Measurements from ENCODE around the gene RASGEF1C.

RASGEF1C gene

DNA sequence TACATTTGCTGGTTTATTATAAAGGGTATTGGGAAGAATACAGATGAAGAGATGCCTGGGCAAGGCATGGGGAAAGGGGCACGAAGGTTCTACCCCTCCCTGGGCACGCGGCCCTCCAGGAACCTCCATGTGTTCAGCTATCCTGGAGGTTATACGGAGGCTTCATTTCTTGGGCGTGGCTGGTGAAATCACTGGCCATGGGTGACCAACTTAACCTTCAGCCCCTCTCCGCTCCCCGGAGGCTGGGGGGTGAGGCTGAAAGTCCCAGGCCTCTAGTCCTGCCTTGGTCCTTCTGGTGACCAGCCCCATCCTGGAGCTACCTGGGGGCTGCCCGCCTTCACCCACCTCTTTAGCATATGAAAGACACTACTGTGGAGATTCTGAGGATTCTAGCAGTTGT lies 120.5 kb downstream of the RASGEF1C start:
- Histone ChIP-seq H3K27ac (replicated peaks) (no peak overlapping the region), H3K27me3 (ENCODE audit: insufficient read depth, poor library complexity, severe bottlenecking) (no peaks in the 10 kb centered on the region), H3K4me3 (replicated peaks; ENCODE audit: insufficient read depth, low read length) (no peak overlapping the region)
- TF ChIP-seq, protein P1, sequence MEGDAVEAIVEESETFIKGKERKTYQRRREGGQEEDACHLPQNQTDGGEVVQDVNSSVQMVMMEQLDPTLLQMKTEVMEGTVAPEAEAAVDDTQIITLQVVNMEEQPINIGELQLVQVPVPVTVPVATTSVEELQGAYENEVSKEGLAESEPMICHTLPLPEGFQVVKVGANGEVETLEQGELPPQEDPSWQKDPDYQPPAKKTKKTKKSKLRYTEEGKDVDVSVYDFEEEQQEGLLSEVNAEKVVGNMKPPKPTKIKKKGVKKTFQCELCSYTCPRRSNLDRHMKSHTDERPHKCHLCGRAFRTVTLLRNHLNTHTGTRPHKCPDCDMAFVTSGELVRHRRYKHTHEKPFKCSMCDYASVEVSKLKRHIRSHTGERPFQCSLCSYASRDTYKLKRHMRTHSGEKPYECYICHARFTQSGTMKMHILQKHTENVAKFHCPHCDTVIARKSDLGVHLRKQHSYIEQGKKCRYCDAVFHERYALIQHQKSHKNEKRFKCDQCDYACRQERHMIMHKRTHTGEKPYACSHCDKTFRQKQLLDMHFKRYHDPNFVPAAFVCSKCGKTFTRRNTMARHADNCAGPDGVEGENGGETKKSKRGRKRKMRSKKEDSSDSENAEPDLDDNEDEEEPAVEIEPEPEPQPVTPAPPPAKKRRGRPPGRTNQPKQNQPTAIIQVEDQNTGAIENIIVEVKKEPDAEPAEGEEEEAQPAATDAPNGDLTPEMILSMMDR (IDR thresholded peaks at IDR 0.05; ENCODE audit: insufficient read depth, low read length): no peak
- no peak for TF ChIP-seq POLR2AphosphoS5 (IDR thresholded peaks at IDR 0.05; ENCODE audit: low read depth)
- no peak for DNase-seq (ENCODE audit: low read depth in 1 of 2, low spot score in 1 of 2)

DNA sequence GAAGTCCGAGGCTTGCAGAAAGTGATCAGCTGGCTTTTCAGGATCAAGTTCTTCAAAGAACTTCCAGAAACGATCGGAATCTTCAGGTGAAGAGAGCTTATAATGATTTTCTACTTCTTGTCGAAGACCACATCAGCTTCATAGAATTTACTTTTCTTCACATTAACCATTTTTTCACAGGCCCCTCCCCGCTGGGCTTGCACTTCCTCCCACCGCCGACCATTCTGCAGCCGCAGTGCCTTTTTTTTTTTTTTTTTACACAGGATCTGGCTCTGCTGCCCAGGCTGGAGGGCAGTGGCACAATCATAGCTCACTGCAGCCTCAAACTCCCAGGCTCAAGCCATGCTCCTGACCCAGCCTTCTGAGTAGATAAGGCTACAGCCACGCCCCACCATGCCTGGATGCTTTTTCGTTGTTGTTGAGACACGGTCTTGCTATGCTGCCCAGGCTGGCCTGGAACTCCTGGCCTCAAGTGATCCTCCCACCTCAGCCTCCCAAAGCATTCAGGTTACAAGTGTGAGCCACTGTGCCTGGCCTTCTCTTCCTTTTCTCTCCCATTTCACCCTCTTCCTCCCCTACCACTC lies 122.1 kb downstream of the RASGEF1C start:
- Histone ChIP-seq H3K4me3 (replicated peaks; ENCODE audit: insufficient read depth, low read length) (no peak overlapping the region), H3K27me3 (ENCODE audit: insufficient read depth, poor library complexity, severe bottlenecking) (no peaks in the 10 kb centered on the region), H3K27ac (replicated peaks) (no peak overlapping the region)
- DNase-seq (ENCODE audit: low read depth in 1 of 2, low spot score in 1 of 2): no peak
- TF ChIP-seq, protein P2, sequence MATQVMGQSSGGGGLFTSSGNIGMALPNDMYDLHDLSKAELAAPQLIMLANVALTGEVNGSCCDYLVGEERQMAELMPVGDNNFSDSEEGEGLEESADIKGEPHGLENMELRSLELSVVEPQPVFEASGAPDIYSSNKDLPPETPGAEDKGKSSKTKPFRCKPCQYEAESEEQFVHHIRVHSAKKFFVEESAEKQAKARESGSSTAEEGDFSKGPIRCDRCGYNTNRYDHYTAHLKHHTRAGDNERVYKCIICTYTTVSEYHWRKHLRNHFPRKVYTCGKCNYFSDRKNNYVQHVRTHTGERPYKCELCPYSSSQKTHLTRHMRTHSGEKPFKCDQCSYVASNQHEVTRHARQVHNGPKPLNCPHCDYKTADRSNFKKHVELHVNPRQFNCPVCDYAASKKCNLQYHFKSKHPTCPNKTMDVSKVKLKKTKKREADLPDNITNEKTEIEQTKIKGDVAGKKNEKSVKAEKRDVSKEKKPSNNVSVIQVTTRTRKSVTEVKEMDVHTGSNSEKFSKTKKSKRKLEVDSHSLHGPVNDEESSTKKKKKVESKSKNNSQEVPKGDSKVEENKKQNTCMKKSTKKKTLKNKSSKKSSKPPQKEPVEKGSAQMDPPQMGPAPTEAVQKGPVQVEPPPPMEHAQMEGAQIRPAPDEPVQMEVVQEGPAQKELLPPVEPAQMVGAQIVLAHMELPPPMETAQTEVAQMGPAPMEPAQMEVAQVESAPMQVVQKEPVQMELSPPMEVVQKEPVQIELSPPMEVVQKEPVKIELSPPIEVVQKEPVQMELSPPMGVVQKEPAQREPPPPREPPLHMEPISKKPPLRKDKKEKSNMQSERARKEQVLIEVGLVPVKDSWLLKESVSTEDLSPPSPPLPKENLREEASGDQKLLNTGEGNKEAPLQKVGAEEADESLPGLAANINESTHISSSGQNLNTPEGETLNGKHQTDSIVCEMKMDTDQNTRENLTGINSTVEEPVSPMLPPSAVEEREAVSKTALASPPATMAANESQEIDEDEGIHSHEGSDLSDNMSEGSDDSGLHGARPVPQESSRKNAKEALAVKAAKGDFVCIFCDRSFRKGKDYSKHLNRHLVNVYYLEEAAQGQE (IDR thresholded peaks at IDR 0.05; ENCODE audit: insufficient replicate concordance, low read depth): no peak
- no peak for TF ChIP-seq GABPA (IDR thresholded peaks at IDR 0.05; ENCODE audit: low read depth)
- TF ChIP-seq POLR2AphosphoS5 (IDR thresholded peaks at IDR 0.05; ENCODE audit: low read depth): no peak
- TF ChIP-seq SPI1 (IDR thresholded peaks at IDR 0.05; ENCODE audit: borderline replicate concordance, low read depth): no peak
- TF ChIP-seq, protein P1 (IDR thresholded peaks at IDR 0.05; ENCODE audit: insufficient read depth, low read length): no peak

DNA sequence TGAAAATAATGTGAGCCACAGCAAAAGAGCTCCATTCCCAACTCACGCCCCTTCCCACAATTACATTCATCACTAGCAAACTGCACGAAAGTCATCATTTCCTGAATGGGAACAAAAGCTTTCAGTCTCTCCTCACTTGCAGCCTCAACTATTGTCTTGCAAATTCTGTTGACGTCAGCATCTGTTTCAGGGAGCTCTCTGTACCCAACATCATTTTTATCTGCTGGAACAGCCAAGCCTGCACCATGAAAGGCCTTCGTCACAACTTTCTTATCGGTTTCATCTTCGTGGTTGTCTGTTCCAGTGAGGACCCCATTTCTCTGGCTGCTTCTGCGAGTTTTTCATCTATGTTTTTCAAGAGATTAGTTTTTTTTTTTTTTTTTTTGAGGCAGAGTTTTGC lies 123.2 kb downstream of the RASGEF1C start:
- Histone ChIP-seq H3K27me3 (ENCODE audit: insufficient read depth, poor library complexity, severe bottlenecking) (no peaks in the 10 kb centered on the region), H3K27ac (replicated peaks) (no peak overlapping the region), H3K4me3 (replicated peaks; ENCODE audit: insufficient read depth, low read length) (no peak overlapping the region)
- no peak for TF ChIP-seq GABPA (IDR thresholded peaks at IDR 0.05; ENCODE audit: low read depth)
- TF ChIP-seq SPI1 (IDR thresholded peaks at IDR 0.05; ENCODE audit: borderline replicate concordance, low read depth): no peak
- no peak for TF ChIP-seq POLR2AphosphoS5 (IDR thresholded peaks at IDR 0.05; ENCODE audit: low read depth)
- TF ChIP-seq, protein P2 (IDR thresholded peaks at IDR 0.05; ENCODE audit: insufficient replicate concordance, low read depth): no peak
- TF ChIP-seq, protein P1 (IDR thresholded peaks at IDR 0.05; ENCODE audit: insufficient read depth, low read length): no peak
- DNase-seq (ENCODE audit: low read depth in 1 of 2, low spot score in 1 of 2): no peak

All from HL-60 (cell line).